Measurements from ENCODE around the gene HTATIP2.
"Not testable (repeated sequence)": the region's sequence is repeated elsewhere in the genome, so short reads cannot be mapped to it uniquely, and the experiment has no call there.

HTATIP2 gene

DNA sequence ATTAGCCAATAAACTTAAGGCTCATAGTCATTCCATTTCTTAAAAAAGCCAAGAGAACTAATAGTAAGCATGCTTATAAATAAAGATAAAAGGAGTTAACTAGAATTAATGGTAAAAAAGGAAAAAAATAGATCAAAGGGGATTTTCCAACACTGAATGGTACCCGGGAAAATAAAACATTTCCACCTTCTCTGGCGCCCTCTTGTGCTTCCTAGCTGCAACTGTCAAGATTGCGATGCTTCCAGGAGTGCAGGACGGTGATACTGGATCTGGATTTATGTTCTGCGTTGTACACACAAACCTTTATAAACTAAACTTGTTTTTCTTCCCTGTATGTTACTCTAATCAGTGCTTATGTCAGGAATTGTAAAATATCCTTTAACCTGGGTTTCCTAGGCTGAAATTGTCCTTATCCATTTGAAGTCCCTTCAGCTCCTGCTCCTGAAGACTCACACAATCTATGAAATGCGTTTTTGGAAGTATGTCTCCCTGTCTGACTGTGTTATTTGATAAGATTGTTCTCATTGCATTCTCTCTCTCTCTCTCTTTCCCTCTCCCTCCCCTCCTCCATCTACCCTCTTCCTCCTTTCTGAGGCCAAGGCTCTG lies 9.6 kb upstream of the HTATIP2 start:
- no peaks in the 10 kb centered on the region for H3K4me1 ChIP-seq (ENCODE audit: control insufficient read depth, insufficient read depth, low read length)
- no peak overlapping the region for H3K4me3 ChIP-seq (ENCODE audit: low read length)
- no peak for DNase-seq (ENCODE audit: low read depth, low spot score)
- H3K9me3 ChIP-seq (ENCODE audit: control insufficient read depth, insufficient read depth, low read length), result no peaks in the 10 kb centered on the region
- H3K27me3 ChIP-seq (ENCODE audit: control insufficient read depth, insufficient read depth, low read length), result no peaks in the 10 kb centered on the region
- H3K36me3 ChIP-seq (ENCODE audit: control insufficient read depth, insufficient read depth, low read length), result no peaks in the 10 kb centered on the region
- no CpG with 5 or more reads among the region's 6 CpGs for WGBS (ENCODE audit: insufficient coverage, insufficient read length)
- H3K27ac ChIP-seq (ENCODE audit: low read length), result no peak overlapping the region

DNA sequence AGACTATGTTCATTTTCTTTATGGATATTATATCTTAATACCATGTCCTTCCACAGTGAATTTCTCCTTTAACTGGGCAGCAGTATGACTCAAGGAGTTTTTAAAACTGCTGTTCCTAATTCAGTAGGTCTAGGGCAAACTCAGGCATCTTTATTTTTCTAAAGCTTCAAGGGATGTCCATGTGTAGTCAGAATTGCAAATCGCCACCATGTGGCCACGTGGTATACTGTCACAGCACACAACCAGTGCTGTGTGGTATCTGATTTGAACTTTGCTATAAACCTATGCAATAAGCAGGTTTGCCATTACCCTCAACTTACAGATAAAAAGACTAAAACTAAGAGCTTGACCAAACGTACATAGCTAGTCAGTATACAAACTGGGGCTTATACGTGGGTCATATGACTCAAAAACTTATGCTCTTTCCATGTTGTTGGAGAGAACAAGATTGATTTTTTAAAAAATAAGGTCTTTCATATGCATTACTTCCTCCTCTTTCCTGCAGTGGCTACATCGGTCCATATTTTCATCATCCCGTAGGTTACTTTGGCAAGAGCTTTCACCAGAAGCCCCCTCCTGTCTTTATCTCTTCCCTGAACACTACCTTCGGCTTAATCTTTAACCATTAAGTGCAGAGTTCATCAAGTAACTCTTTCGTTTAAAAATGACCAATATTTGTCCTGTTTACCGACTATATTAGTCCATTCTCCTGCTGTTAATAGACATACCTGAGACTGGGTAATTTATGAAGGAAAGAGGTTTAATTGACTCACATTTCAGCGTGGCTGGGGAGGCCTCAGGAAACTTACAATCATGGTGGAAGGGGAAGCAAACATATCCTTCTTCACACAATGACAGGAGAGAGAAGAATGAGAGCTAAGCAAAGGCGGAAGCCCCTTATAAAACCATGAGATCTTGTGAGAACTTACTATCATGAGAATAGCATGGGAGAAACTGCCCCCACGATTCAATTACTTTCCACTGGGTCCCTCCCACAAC lies 8.0 kb upstream of the HTATIP2 start:
- H3K27me3 ChIP-seq (ENCODE audit: control insufficient read depth, insufficient read depth, low read length), result no peaks in the 10 kb centered on the region
- H3K4me3 ChIP-seq (ENCODE audit: low read length), result no peak overlapping the region
- no peak overlapping the region for H3K27ac ChIP-seq (ENCODE audit: low read length)
- no peaks in the 10 kb centered on the region for H3K9me3 ChIP-seq (ENCODE audit: control insufficient read depth, insufficient read depth, low read length)
- peak; percentile 22 for DNase-seq (ENCODE audit: low read depth, low spot score)
- no peaks in the 10 kb centered on the region for H3K4me1 ChIP-seq (ENCODE audit: control insufficient read depth, insufficient read depth, low read length)
- no CpG with 5 or more reads among the region's 12 CpGs for WGBS (ENCODE audit: insufficient coverage, insufficient read length)
- H3K36me3 ChIP-seq (ENCODE audit: control insufficient read depth, insufficient read depth, low read length), result no peaks in the 10 kb centered on the region

DNA sequence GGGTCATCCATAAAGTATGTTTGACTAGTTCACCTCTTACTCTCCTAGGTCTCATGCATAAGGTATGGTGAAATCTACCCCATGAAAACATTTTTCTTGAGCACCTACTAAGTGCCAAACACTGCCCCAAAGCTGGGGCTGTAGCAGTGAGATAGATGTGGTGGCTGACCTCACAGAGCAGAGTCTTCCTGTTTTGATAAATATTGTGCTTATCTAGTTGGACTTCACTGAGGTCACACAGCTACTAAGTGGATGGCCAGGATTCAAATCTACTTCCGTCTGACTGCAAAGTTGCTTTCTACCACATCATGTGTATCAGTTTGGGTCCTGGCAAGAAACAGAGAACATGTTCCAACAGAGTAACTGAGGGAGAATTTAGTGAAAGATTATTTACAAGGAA lies 6.4 kb upstream of the HTATIP2 start:
- Histone ChIP-seq H3K4me3 (ENCODE audit: low read length) (no peak overlapping the region), H3K36me3 (ENCODE audit: control insufficient read depth, insufficient read depth, low read length) (no peaks in the 10 kb centered on the region), H3K9me3 (ENCODE audit: control insufficient read depth, insufficient read depth, low read length) (no peaks in the 10 kb centered on the region), H3K4me1 (ENCODE audit: control insufficient read depth, insufficient read depth, low read length) (no peaks in the 10 kb centered on the region), H3K27ac (ENCODE audit: low read length) (no peak overlapping the region), H3K27me3 (ENCODE audit: control insufficient read depth, insufficient read depth, low read length) (no peaks in the 10 kb centered on the region)
- DNase-seq (ENCODE audit: low read depth, low spot score), result no peak
- WGBS (ENCODE audit: insufficient coverage, insufficient read length), result no CpG with 5 or more reads among the region's 1 CpG

DNA sequence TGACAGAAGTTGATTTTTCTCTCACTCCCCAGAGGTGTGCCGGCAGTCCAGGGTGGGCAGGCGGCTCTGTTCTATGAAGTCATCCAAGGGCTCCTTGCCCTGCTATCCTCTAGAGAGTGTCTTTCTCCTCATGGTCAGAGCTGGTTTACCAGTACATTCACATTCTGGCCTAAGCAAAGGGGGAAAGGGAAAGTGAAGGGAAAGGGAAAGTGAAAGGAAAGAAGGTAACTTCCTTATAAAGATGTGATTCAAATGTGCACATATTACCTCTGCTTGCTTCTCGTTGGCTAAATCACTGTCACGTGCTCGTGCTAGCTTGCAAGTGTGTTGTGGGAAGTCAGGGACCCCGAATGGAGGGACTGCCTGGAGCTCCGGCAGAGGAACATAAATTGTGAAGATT lies 2.9 kb upstream of the HTATIP2 start:
- Histone ChIP-seq H3K36me3 (ENCODE audit: control insufficient read depth, insufficient read depth, low read length) (no peaks in the 10 kb centered on the region), H3K4me3 (ENCODE audit: low read length) (no peak overlapping the region), H3K9me3 (ENCODE audit: control insufficient read depth, insufficient read depth, low read length) (no peaks in the 10 kb centered on the region), H3K4me1 (ENCODE audit: control insufficient read depth, insufficient read depth, low read length) (peaks cover 3% of the 10 kb centered on the region; the same call in 1 of the 2 replicates), H3K27ac (ENCODE audit: low read length) (no peak overlapping the region), H3K27me3 (ENCODE audit: control insufficient read depth, insufficient read depth, low read length) (peaks cover 6% of the 10 kb centered on the region; the same call in 1 of the 2 replicates)
- no CpG with 5 or more reads among the region's 7 CpGs for WGBS (ENCODE audit: insufficient coverage, insufficient read length)
- no peak for DNase-seq (ENCODE audit: low read depth, low spot score)

DNA sequence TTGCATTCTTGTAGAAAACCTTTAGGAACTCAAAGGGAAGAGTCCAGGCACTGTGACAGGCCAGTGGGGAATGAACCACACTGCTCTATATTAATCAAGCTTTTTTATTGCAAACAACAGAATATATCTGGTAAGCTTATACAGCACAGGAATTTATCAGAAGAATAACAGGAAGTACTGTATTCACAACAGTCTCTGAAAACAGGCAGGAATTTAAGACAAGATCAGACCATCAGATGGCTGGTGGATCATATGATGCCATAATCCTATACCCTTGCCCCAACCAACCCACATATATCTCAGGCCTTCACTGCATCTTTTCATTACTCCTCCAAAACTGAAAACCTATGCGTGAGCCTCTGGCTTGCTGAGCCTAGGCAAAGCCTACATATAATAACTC lies 1.0 kb upstream of the HTATIP2 start:
- WGBS (ENCODE audit: insufficient coverage, insufficient read length), result no CpG with 5 or more reads among the region's 1 CpG

DNA sequence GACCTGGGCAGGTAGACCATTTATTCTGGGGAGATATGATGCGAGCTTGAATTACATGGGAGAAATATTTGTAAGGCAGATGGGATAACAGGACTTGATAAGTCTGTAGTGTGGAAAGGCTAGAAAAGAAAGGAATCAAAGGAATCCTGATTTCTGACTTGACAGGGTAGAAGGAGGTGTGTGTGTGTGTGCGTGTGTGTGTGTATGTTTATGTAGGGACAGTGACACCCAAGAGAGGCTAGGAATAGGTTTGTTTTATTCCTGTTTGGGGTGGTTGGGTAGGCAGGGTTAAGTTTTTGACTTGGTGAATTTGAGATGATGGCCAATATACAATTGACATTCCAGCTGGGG lies 390 bp upstream of the HTATIP2 start:
- peaks cover 6% of the 10 kb centered on the region; the same call in 1 of the 2 replicates for H3K27me3 ChIP-seq (ENCODE audit: control insufficient read depth, insufficient read depth, low read length)
- H3K4me3 ChIP-seq (ENCODE audit: low read length), result no peak overlapping the region; the same call in 1 of the 2 replicates
- H3K36me3 ChIP-seq (ENCODE audit: control insufficient read depth, insufficient read depth, low read length), result no peaks in the 10 kb centered on the region
- no peaks in the 10 kb centered on the region for H3K9me3 ChIP-seq (ENCODE audit: control insufficient read depth, insufficient read depth, low read length)
- WGBS (ENCODE audit: insufficient coverage, insufficient read length), result no CpG with 5 or more reads among the region's 2 CpGs
- peaks cover 3% of the 10 kb centered on the region; the same call in 1 of the 2 replicates for H3K4me1 ChIP-seq (ENCODE audit: control insufficient read depth, insufficient read depth, low read length)
- DNase-seq (ENCODE audit: low read depth, low spot score), result no peak
- H3K27ac ChIP-seq (ENCODE audit: low read length), result no peak overlapping the region

More for the DNA sequence above, 1.0 kb upstream of the HTATIP2 start:
- peaks cover 6% of the 10 kb centered on the region; the same call in 1 of the 2 replicates for H3K27me3 ChIP-seq (ENCODE audit: control insufficient read depth, insufficient read depth, low read length)
- DNase-seq (ENCODE audit: low read depth, low spot score), result no peak
- no peak overlapping the region for H3K4me3 ChIP-seq (ENCODE audit: low read length)
- no peak overlapping the region for H3K27ac ChIP-seq (ENCODE audit: low read length)
- peaks cover 3% of the 10 kb centered on the region; the same call in 1 of the 2 replicates for H3K4me1 ChIP-seq (ENCODE audit: control insufficient read depth, insufficient read depth, low read length)
- no peaks in the 10 kb centered on the region for H3K9me3 ChIP-seq (ENCODE audit: control insufficient read depth, insufficient read depth, low read length)
- no peaks in the 10 kb centered on the region for H3K36me3 ChIP-seq (ENCODE audit: control insufficient read depth, insufficient read depth, low read length)

DNA sequence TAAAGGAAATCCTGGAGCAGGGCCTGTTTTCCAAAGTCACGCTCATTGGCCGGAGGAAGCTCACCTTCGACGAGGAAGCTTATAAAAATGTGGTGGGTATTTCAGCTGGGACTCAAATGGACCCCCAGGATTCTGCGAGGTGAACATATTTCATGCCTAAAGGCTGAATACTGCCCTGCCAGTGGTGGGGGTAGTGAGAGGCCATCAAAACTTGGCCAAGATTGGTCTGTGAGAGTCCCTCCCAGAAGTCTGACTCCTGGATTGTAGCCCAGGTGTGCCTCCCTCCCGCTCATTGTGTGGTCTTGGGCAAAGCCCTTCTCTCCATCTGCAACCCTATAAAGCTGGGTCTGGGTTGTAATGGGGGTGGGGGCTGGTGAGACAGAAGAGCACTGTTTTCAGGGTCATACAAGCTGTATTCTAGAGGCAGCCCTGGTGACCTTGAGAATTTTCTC lies 853 bp downstream of the HTATIP2 start:
- no peak overlapping the region for H3K4me3 ChIP-seq (ENCODE audit: low read length)
- no peak for DNase-seq (ENCODE audit: low read depth, low spot score)
- peaks cover 3% of the 10 kb centered on the region; the same call in 1 of the 2 replicates for H3K4me1 ChIP-seq (ENCODE audit: control insufficient read depth, insufficient read depth, low read length)
- peaks cover 6% of the 10 kb centered on the region; the same call in 1 of the 2 replicates for H3K27me3 ChIP-seq (ENCODE audit: control insufficient read depth, insufficient read depth, low read length)
- H3K36me3 ChIP-seq (ENCODE audit: control insufficient read depth, insufficient read depth, low read length), result no peaks in the 10 kb centered on the region
- no peak overlapping the region for H3K27ac ChIP-seq (ENCODE audit: low read length)
- H3K9me3 ChIP-seq (ENCODE audit: control insufficient read depth, insufficient read depth, low read length), result no peaks in the 10 kb centered on the region
- no CpG with 5 or more reads among the region's 6 CpGs for WGBS (ENCODE audit: insufficient coverage, insufficient read length)

DNA sequence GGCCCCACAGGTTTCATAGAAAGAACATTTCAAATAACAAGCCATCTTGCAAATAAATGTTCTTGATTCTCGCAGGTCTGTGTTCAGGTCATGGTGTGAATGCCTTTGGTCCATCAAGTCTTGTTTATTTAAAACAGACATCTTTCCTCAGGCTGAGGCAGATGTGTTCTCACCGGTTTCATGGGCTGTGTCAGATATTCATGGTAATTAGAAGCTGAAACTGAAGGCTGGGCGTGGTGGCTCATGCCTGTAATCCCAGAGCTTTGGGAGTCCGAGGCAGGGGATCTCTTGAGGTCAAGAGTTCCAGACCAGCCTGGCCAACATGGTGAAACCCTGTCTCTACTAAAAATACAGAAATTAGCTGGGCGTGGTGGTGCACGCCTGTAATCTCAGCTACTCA lies 2.0 kb downstream of the HTATIP2 start:
- not testable (repeated sequence) for DNase-seq (ENCODE audit: low read depth, low spot score); H3K36me3 ChIP-seq (ENCODE audit: control insufficient read depth, insufficient read depth, low read length); H3K4me1 ChIP-seq (ENCODE audit: control insufficient read depth, insufficient read depth, low read length); H3K9me3 ChIP-seq (ENCODE audit: control insufficient read depth, insufficient read depth, low read length); H3K27me3 ChIP-seq (ENCODE audit: control insufficient read depth, insufficient read depth, low read length); H3K4me3 ChIP-seq (ENCODE audit: low read length); H3K27ac ChIP-seq (ENCODE audit: low read length)
- no CpG with 5 or more reads among the region's 6 CpGs for whole genome bisulfite sequencing (ENCODE audit: insufficient coverage, insufficient read length)

DNA sequence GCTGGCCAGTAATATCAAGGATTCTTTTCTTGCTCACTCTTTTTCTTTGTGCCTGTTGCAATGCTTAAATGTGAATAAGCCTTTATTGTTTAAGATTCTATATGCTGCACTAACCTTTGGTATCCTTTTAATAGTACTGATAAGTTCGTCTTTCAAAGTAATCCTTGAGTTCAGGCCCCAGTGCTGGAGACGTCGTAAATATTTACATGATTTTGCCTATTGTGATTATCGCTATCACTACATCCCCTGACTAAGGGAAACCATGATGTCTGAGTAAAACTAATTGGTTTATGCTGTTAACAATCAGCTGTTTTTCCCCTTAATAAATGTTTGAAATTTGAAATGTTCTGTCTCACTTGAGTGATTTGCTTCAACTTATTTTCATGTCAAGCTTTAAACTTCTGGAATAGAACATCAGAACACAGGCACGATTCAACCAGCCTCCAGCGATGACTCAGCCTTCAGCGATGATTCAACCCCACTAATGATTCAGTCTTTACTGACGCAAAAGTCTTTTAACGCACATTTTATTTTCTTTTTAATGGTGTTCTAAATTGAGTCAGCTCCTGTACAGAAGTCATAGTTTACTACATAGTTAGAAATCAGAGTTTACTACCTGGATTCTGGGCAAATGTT lies 3.9 kb downstream of the HTATIP2 start:
- Histone ChIP-seq H3K27ac (ENCODE audit: low read length) (no peak overlapping the region), H3K36me3 (ENCODE audit: control insufficient read depth, insufficient read depth, low read length) (no peaks in the 10 kb centered on the region), H3K4me1 (ENCODE audit: control insufficient read depth, insufficient read depth, low read length) (peaks cover 5% of the 10 kb centered on the region; the same call in 1 of the 2 replicates), H3K27me3 (ENCODE audit: control insufficient read depth, insufficient read depth, low read length) (peaks cover 6% of the 10 kb centered on the region; the same call in 1 of the 2 replicates), H3K9me3 (ENCODE audit: control insufficient read depth, insufficient read depth, low read length) (no peaks in the 10 kb centered on the region), H3K4me3 (ENCODE audit: low read length) (no peak overlapping the region)
- DNase-seq (ENCODE audit: low read depth, low spot score), result no peak
- no CpG with 5 or more reads among the region's 9 CpGs for WGBS (ENCODE audit: insufficient coverage, insufficient read length)

DNA sequence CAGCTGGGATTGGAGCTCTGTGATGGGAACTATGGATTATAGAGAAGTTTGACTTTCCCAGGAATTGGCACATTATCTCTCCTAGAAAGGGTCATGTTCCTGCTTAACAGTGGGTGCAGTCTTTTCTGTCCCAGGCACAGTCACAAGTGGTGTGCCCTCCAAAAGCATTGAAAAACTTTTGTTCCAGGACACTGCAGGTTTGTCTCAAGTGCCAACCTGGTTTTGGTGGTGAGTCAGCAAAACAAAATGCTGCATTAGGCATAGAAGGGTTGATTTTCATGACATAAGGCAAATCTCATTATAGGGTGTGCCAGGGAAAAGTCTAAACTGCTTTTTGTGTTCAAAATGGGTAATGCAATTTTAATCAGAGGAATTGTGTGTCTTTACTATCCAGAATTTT lies 4.9 kb downstream of the HTATIP2 start:
- Histone ChIP-seq H3K4me1 (ENCODE audit: control insufficient read depth, insufficient read depth, low read length) (peaks cover 5% of the 10 kb centered on the region; the same call in 1 of the 2 replicates), H3K27ac (ENCODE audit: low read length) (no peak overlapping the region), H3K27me3 (ENCODE audit: control insufficient read depth, insufficient read depth, low read length) (no peaks in the 10 kb centered on the region; the same call in 1 of the 2 replicates), H3K9me3 (ENCODE audit: control insufficient read depth, insufficient read depth, low read length) (no peaks in the 10 kb centered on the region), H3K36me3 (ENCODE audit: control insufficient read depth, insufficient read depth, low read length) (no peaks in the 10 kb centered on the region), H3K4me3 (ENCODE audit: low read length) (no peak overlapping the region)
- no peak for DNase-seq (ENCODE audit: low read depth, low spot score)
